Suprapubic skin (tissue), 4 donors: ENCODE measurements around the gene RAB44. TPM values are rescaled to one million over a fixed set of nuclear protein-coding genes. Genes with fewer than 3 reads are reported as not detected.
"Not testable (repeated sequence)": the region's sequence is repeated elsewhere in the genome, so short reads cannot be mapped to it uniquely, and the experiment has no call there.

Source experiments
- DNase-seq, 2 donors: peaks; one replicate each; pipeline ENCODE4 v3.0.0-alpha.2; 2019; ENCODE audit warnings: low spot score in 2 of 2
- H3K27ac ChIP-seq: fragments of 200-600 bp; sonication (generic); one replicate; pipeline ENCODE4 v1.5.1; 2019
- H3K27me3 ChIP-seq: fragments of 200-600 bp; sonication (generic); one replicate; pipeline ENCODE4 v1.5.1; 2019
- H3K36me3 ChIP-seq: fragments of 200-600 bp; sonication (generic); one replicate; pipeline ENCODE4 v1.5.1; 2019
- H3K4me1 ChIP-seq: fragments of 200-600 bp; sonication (generic); one replicate; pipeline ENCODE4 v1.5.1; 2019
- H3K4me3 ChIP-seq: fragments of 200-600 bp; sonication (generic); one replicate; pipeline ENCODE4 v1.5.1; 2019; ENCODE audit warnings: mild to moderate bottlenecking
- H3K9me3 ChIP-seq: fragments of 200-600 bp; sonication (generic); one replicate; pipeline ENCODE4 v1.5.1; 2019
- EP300 ChIP-seq: sonication (generic); formaldehyde crosslinking; IDR thresholded peaks from one replicate; pipeline ENCODE4 v1.6.1; 2017; ENCODE audit warnings: antibody characterized with exemption
- POLR2A ChIP-seq, 2 donors: fragments of 450-650 bp; IDR thresholded peaks; one replicate each; pipeline ENCODE4 v1.6.1; 2017; ENCODE audit warnings: antibody characterized with exemption in 2 of 2, mild to moderate bottlenecking in 2 of 2, moderate library complexity in 2 of 2
- POLR2AphosphoS5 ChIP-seq, 3 donors: sonication (generic); formaldehyde crosslinking; IDR thresholded peaks; one replicate each; pipeline ENCODE4 v1.6.1; 2017; ENCODE audit warnings: antibody characterized with exemption in 3 of 3
- WGBS: methylation state at CpG from one replicate; pipeline ENCODE4 v1.1.5; 2018; 5-methylcytosine and 5-hydroxymethylcytosine counted together
- total RNA-seq, 4 donors: library from RNA; depleted of rRNA; stranded (reverse); fragments of >200 nt; gene quantifications; one replicate each; pipeline ENCODE4 v1.1.0, GENCODE V29; 2016
- TF ChIP-seq, protein P1 (sequence below), 2 donors: fragments of 200-600 bp in 1 of 2; fragments of 450-650 bp in 1 of 2; sonication (generic) in 1 of 2; IDR thresholded peaks; one replicate each; pipeline ENCODE4 v1.5.1; 2016 to 2019; ENCODE audit warnings: antibody characterized with exemption in 2 of 2, mild to moderate bottlenecking in 1 of 2, moderate library complexity in 1 of 2

Gene RAB44
- total RNA-seq = 1 to 10 TPM in 1 of 4 donors, under 1 TPM in 2, not detected in 1; 0.16 to 1.1 (median 0.17) TPM

GRCh38 chr6:36697481-36697903 lies at the start of gene RAB44:
RAB44 (plus strand) TSS chr6:36697826; CDS start chr6:36704236, 6,410 bp downstream.
- WGBS = 98% methylated on average over 7 of the region's 7 CpGs
- DNase-seq = peak; percentile 63 to 74
- no peak for TF ChIP-seq EP300
- H3K4me1 ChIP-seq = peaks cover 11% of the 10 kb centered on the region
- H3K27me3 ChIP-seq = no peaks in the 10 kb centered on the region
- H3K9me3 ChIP-seq = no peaks in the 10 kb centered on the region
- no peak within 1 kb of the TSS for H3K27ac ChIP-seq
- H3K36me3 ChIP-seq = no peaks in the 10 kb centered on the region
- no peak within 1 kb of the TSS for H3K4me3 ChIP-seq

DNA sequence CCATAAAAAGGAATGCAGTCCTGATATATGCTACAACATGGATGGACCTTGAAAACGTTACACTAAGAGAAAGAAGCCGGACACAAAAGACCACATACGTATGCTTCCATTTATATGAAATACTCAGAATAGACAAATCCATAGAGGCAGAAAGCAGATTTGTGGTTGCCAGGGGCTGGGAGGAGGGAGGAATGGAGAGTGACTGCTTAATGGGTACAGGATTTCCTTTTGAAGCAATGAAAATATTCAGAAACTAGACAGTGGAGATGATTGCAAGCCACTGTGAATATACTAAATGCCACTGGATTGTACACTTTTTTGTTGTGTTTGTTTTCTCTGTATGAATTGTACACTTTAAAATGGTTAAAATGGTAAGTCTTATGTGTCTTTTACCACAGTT lies 48.5 kb upstream of the RAB44 start:
- WGBS = 81% methylated on average over 3 of the region's 3 CpGs
- peaks cover 14% of the 10 kb centered on the region for H3K4me1 ChIP-seq
- TF ChIP-seq, protein P1, sequence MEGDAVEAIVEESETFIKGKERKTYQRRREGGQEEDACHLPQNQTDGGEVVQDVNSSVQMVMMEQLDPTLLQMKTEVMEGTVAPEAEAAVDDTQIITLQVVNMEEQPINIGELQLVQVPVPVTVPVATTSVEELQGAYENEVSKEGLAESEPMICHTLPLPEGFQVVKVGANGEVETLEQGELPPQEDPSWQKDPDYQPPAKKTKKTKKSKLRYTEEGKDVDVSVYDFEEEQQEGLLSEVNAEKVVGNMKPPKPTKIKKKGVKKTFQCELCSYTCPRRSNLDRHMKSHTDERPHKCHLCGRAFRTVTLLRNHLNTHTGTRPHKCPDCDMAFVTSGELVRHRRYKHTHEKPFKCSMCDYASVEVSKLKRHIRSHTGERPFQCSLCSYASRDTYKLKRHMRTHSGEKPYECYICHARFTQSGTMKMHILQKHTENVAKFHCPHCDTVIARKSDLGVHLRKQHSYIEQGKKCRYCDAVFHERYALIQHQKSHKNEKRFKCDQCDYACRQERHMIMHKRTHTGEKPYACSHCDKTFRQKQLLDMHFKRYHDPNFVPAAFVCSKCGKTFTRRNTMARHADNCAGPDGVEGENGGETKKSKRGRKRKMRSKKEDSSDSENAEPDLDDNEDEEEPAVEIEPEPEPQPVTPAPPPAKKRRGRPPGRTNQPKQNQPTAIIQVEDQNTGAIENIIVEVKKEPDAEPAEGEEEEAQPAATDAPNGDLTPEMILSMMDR (IDR thresholded peaks at IDR 0.05) = no peak
- TF ChIP-seq EP300 (no peak), POLR2A (IDR thresholded peaks at IDR 0.05) (no peak)
- H3K4me3 ChIP-seq = no peak overlapping the region
- DNase-seq = no peak
- no peaks in the 10 kb centered on the region for H3K9me3 ChIP-seq
- H3K27me3 ChIP-seq = no peaks in the 10 kb centered on the region
- no peak overlapping the region for H3K27ac ChIP-seq
- no peaks in the 10 kb centered on the region for H3K36me3 ChIP-seq

- peaks cover 10% of the 10 kb centered on the region for H3K4me1 ChIP-seq
- 60% methylated on average over 13 of the region's 13 CpGs for WGBS
- no peak for DNase-seq
- H3K27me3 ChIP-seq = no peaks in the 10 kb centered on the region
- no peak overlapping the region for H3K4me3 ChIP-seq
- no peaks in the 10 kb centered on the region for H3K9me3 ChIP-seq
- no peaks in the 10 kb centered on the region for H3K36me3 ChIP-seq
- H3K27ac ChIP-seq = no peak overlapping the region
- TF ChIP-seq, protein P1 (IDR thresholded peaks at IDR 0.05) = no peak
- TF ChIP-seq EP300 (no peak), POLR2AphosphoS5 (IDR thresholded peaks at IDR 0.05) (no peak), POLR2A (IDR thresholded peaks at IDR 0.05) (no peak)
These were observed 47.7 kb upstream of the RAB44 start for GRCh38 chr6:36649701-36650484.

DNA sequence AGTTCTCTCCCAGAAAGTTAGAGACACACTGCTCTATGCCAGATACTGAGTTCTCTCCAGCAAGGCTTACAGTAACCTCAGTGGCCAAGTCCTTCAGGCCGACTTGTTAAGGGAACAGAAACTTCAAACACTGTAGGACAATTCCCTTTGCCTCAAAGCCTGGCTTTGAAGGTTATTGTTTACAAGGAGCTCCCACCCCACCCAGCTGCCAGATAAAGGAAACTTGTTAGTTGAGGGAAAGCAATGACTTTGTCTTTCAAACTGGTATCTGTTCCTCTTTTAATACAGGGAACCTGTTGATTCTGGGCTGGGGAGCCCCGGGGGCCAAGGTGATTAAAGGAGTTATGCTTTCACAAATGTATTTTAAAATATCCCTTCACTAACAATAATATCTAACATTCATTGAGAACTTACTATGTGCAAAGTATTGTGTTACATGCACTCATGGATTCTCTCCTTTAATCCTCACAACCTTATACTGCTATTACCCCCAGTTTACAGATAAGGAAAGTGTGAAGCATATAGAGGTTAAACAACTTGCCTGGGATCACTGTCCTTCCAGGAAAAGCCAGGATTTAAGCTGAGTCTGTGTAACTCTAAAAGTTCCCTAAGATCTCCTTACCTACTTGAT lies 46.7 kb upstream of the RAB44 start:
- no peak for DNase-seq
- H3K36me3 ChIP-seq = no peaks in the 10 kb centered on the region
- peaks cover 10% of the 10 kb centered on the region for H3K4me1 ChIP-seq
- no peak overlapping the region for H3K27ac ChIP-seq
- TF ChIP-seq POLR2AphosphoS5 (IDR thresholded peaks at IDR 0.05) (no peak), EP300 (no peak), POLR2A (IDR thresholded peaks at IDR 0.05) (no peak)
- TF ChIP-seq, protein P1 (IDR thresholded peaks at IDR 0.05) = no peak
- no peaks in the 10 kb centered on the region for H3K9me3 ChIP-seq
- WGBS = 57% methylated on average over 2 of the region's 2 CpGs
- H3K27me3 ChIP-seq = no peaks in the 10 kb centered on the region
- no peak overlapping the region for H3K4me3 ChIP-seq

- Histone ChIP-seq H3K27ac (no peak overlapping the region), H3K36me3 (no peaks in the 10 kb centered on the region), H3K4me3 (no peak overlapping the region), H3K4me1 (peaks cover 10% of the 10 kb centered on the region), H3K9me3 (no peaks in the 10 kb centered on the region), H3K27me3 (no peaks in the 10 kb centered on the region)
- TF ChIP-seq POLR2A (IDR thresholded peaks at IDR 0.05) = no peak
- no peak for TF ChIP-seq POLR2AphosphoS5 (IDR thresholded peaks at IDR 0.05)
- no peak for TF ChIP-seq EP300
- TF ChIP-seq, protein P1 (IDR thresholded peaks at IDR 0.05) = no peak
- DNase-seq = no peak
- WGBS = 94% methylated on average over 11 of the region's 11 CpGs
These were observed 45.8 kb upstream of the RAB44 start for GRCh38 chr6:36651659-36652379.

DNA sequence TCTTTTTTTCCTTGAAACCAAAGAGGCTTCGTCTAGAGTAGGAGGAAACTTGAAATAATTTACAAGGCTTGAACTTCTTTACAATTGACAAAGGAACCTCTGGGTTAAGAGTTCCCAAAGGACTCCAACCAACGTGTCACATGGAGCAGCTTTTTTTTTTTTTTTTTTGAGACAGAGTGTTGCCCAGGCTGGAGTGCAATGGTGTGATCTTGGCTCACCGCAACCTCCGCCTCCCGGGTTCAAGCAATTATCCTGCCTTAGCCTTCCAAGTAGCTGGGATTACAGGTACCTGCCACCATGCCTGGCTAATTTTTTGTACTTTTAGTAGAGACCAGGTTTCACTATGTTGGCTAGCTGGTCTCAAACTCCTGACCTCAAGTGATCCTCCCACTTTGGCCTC lies 43.2 kb upstream of the RAB44 start:
- not testable (repeated sequence) for DNase-seq, H3K9me3 ChIP-seq, H3K27me3 ChIP-seq, H3K36me3 ChIP-seq, H3K4me3 ChIP-seq, H3K27ac ChIP-seq
- 77% methylated on average over 5 of the region's 5 CpGs for WGBS
- peaks cover 10% of the 10 kb centered on the region for H3K4me1 ChIP-seq
